Fibroblast of pulmonary artery (primary cell): ENCODE measurements around the gene GRIPAP1.

Experiments
- DNase-seq: peaks from one replicate; pipeline ENCODE4 v3.0.0-alpha.2; 2010; ENCODE audit warnings: low read depth
- H3K4me3 ChIP-seq: replicated peaks from 2 replicates; pipeline ENCODE4 v1.5.1; 2011; ENCODE audit warnings: low read depth, mild to moderate bottlenecking, control low read depth, low read length, moderate library complexity
- TF ChIP-seq, protein P1 (sequence below): IDR thresholded peaks from 2 replicates; pipeline ENCODE4 v1.5.1; 2011; ENCODE audit warnings: mild to moderate bottlenecking, control low read depth, low read length, inconsistent platforms; ENCODE audit errors: missing control alignments

The GRIPAP1 gene

DNA sequence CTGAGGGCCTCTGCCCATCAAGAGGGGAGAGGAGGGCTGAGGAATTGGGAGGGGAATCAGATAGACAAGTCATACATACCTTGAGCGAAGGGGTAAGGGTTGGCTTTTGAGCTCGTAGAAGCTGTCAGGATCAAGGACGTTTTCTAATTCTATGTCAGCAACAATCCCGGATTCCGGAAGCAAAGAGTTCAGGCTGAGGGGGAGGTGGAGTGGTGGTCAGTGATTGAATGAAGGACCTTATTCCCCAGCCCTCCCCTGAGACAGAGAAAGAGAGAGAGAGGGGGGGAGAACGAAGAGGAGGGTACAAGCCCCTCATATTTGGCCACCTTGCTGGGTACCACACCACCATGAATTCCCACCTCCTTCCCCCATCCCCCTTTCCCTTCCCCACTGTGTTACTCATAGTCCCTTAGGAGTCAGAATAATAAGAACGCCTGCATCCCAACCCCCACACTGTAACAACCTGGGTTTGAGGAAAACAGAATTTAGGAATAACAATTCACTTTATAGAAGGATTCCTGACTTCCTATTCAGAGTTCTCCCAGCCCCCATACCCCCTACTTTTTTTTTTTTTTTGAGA, 38.4 kb upstream of the GRIPAP1 start:
- H3K4me3 ChIP-seq: peak overlapping the region; percentile 68
- DNase-seq: peak; percentile 26
- TF ChIP-seq, protein P1, sequence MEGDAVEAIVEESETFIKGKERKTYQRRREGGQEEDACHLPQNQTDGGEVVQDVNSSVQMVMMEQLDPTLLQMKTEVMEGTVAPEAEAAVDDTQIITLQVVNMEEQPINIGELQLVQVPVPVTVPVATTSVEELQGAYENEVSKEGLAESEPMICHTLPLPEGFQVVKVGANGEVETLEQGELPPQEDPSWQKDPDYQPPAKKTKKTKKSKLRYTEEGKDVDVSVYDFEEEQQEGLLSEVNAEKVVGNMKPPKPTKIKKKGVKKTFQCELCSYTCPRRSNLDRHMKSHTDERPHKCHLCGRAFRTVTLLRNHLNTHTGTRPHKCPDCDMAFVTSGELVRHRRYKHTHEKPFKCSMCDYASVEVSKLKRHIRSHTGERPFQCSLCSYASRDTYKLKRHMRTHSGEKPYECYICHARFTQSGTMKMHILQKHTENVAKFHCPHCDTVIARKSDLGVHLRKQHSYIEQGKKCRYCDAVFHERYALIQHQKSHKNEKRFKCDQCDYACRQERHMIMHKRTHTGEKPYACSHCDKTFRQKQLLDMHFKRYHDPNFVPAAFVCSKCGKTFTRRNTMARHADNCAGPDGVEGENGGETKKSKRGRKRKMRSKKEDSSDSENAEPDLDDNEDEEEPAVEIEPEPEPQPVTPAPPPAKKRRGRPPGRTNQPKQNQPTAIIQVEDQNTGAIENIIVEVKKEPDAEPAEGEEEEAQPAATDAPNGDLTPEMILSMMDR: no peak

DNA sequence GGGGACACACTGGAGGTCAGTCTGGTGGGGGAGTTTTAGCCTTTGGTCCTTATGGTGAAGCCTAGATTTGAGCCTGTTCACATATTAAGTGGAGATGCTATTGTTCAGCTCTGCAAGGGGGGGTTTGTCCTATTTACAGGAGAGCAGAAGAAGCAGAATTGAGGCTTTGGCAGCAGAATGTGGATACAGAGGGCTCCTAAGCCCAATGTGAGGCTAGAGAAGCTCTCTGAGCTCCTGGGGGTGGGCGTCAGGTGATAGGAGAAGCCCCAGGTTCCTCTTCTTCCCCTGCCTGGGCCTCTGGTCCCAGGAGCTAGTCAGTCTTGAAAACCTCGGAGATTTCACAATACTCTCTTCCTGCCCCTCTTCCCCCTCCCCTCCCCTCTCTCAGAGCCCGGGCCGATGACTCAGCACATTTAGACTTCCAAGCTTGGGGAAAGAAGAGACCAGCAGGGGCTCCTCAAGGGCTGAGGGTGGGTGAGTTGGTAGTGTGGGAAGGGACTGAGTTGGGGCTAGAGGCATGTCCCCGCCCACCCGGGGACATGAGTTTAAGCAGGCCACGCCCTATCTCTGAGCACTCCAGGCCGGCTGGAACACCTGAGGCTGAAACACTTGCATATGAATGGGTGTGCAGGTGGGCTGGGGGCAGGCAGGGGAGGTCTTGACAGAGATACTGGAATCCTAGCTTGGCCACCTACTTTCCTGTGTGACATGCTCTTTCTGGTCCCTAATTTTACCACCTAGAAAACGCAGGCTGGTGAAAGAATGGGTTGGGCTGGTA, 37.7 kb upstream of the GRIPAP1 start:
- DNase-seq: peak; percentile 94
- H3K4me3 ChIP-seq: peak overlapping the region; percentile 68

DNA sequence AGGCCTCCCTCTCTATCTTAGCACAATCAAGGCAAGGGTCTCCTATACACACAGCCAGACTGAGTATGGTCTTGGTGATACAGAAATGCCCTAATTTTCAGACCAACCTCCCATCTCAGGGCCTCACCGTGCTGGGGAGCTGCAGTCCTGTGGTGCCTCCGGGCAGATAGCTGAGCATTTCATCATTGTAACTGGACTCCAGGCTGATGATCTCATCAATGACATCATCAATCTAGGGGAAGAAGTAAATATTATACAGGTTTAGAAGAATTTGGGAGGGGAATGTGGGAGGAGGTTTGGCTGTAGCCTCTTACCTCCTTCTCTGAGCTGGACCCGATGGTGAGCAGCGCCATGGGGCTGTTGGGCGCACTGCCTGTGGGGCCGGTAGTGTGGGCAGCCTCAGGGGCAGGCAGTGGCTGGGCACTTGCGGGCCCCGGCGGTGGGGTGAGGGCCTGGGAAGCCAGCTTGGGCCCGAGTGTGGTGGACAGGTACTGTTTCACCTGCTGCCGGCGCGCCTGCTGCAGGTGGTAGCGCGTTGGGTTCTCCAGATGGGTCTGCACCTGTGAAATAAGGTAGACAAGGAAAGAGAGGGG, 35.9 kb upstream of the GRIPAP1 start:
- no peak overlapping the region for H3K4me3 ChIP-seq
- TF ChIP-seq, protein P1: no peak
- peak; percentile 55 for DNase-seq

More for the DNA sequence above, 37.7 kb upstream of the GRIPAP1 start:
- TF ChIP-seq, protein P1: no peak

DNA sequence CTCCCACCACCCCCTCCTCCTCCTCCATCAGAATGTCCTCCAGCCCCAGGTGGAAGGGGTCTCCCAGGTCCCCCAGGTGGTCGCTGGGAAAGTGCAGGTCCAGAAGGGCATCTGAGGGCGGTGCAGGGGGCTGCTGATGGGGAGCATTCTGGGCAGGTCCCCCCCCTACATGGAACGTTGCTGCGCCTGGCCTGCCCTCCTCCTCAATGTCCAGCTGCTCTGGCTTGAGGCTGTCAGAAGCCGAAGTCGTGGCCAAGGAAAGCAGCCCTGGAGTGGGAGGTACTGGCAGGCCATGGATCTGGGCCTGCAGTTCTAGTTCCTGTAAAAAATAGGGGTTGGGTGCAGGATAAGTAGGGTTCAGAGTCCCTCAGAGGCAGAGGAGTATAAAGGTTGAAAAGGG, 28.2 kb upstream of the GRIPAP1 start:
- no peak for DNase-seq
- TF ChIP-seq, protein P1: no peak
- H3K4me3 ChIP-seq: no peak overlapping the region

DNA sequence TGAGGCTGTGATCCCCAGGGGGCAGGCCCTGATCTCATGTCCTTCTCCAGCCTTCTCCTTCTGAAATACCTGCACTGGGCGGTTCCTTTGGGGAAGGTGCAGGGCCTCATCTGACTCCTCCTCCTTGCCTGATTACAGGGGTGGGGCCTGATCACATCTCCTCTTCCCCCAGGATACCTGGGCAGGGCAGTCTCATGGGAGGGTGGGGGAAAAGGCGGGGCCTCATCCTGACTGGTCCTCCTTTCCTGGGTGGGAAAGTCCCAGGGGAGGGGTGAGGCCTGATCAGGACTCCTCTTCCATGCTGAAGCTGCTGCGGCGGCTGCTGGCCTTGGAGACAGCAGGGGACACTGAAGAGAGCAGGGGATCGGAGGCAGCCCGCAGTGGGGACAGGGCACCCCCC, 27.8 kb upstream of the GRIPAP1 start:
- no peak overlapping the region for H3K4me3 ChIP-seq
- DNase-seq: no peak
- TF ChIP-seq, protein P1: no peak

DNA sequence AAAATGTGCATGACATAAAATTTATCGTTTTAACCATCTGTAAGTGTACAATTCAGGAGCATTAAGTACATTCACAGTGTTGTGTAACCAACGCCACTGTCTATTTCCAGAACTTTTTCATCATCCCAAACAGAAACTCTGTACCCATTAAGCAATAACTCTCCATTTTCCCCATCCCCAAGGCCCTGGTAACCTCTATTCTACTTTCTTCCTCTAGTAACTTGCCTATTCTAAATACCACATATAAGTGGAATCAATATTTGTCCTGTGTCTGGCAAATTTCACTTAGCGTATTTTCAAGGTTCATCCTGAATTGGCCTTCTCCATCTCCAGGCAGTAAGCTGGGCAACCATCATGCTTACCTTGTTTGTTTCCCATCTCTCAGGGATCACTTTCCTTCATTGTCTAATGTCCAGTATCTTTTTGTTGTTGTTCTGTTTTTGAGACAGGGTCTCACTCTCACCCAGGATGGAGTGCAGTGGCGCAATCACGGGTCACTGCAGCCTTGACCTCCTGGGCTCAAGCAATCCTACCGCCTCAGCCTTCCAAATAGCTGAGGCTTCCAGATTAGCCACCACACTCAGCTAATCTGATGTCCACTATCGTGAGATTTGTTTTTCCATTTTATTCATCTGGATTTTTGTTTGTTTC, 17.7 kb upstream of the GRIPAP1 start:
- no peak for DNase-seq
- TF ChIP-seq, protein P1: no peak
- H3K4me3 ChIP-seq: no peak overlapping the region
